A549 (cell line): ENCODE data around the gene PPFIA2.

ENCODE experiments used
- BCL3 ChIP-seq: fragments of >200 bp; sonication (Bioruptor Twin); formaldehyde crosslinking; IDR thresholded peaks from 3 replicates; pipeline ENCODE4 v1.6.1; 2016
- BHLHE40 ChIP-seq: IDR thresholded peaks from 2 replicates; pipeline ENCODE4 v1.6.1; 2012; ENCODE audit warnings: low read depth, low read length, inconsistent platforms
- CEBPB ChIP-seq, 2 experiments: fragments of >200 bp in 1 of 2; sonication (Bioruptor Twin) in 1 of 2; formaldehyde crosslinking in 1 of 2; IDR thresholded peaks; 2 replicates each; pipeline ENCODE4 v1.6.1; 2012 to 2016
- CHD2 ChIP-seq: fragments of 150-350 bp; IDR thresholded peaks from 2 replicates; pipeline ENCODE4 v1.6.1; 2014; ENCODE audit warnings: low read length; ENCODE audit not compliant: partially characterized antibody
- EP300 ChIP-seq, 2 experiments: fragments of >200 bp; sonication (Bioruptor Twin); formaldehyde crosslinking; IDR thresholded peaks; 2 replicates in 1 of 2; 3 replicates in 1 of 2; pipeline ENCODE4 v1.6.1; 2016 to 2017
- FOSB ChIP-seq: fragments of 250-450 bp; sonication (Bioruptor Pico); IDR thresholded peaks from 2 replicates; pipeline ENCODE4 v1.5.0; 2020; ENCODE audit warnings: mild to moderate bottlenecking, moderate library complexity
- PHF8 ChIP-seq: fragments of 200-600 bp; sonication (generic); IDR thresholded peaks from 2 replicates; pipeline ENCODE4 v1.6.1; 2016; ENCODE audit warnings: low read depth, mild to moderate bottlenecking, antibody characterized with exemption, moderate library complexity, borderline replicate concordance
- POLR2A ChIP-seq: IDR thresholded peaks from 2 replicates; pipeline ENCODE4 v1.6.1; 2012; ENCODE audit warnings: mild to moderate bottlenecking, low read length
- REST ChIP-seq: fragments of 200-600 bp; sonication (generic); IDR thresholded peaks from 2 replicates; pipeline ENCODE4 v1.6.1; 2016; ENCODE audit warnings: antibody characterized with exemption, mild to moderate bottlenecking, moderate library complexity
- ZC3H11A ChIP-seq: fragments of 450-650 bp; IDR thresholded peaks from 2 replicates; pipeline ENCODE4 v1.6.1; 2014; ENCODE audit warnings: antibody characterized with exemption, mild to moderate bottlenecking
- ZFP36 ChIP-seq: fragments of 450-650 bp; IDR thresholded peaks from 2 replicates; pipeline ENCODE4 v1.6.1; 2014; ENCODE audit warnings: borderline replicate concordance; ENCODE audit not compliant: partially characterized antibody
- TF ChIP-seq, protein P1 (sequence below): fragments of >200 bp; sonication (Bioruptor Twin); formaldehyde crosslinking; IDR thresholded peaks from 3 replicates; pipeline ENCODE4 v1.5.1; 2016
- TF ChIP-seq, protein P2 (sequence below): IDR thresholded peaks from 2 replicates; pipeline ENCODE4 v1.6.1; 2012

DNA sequence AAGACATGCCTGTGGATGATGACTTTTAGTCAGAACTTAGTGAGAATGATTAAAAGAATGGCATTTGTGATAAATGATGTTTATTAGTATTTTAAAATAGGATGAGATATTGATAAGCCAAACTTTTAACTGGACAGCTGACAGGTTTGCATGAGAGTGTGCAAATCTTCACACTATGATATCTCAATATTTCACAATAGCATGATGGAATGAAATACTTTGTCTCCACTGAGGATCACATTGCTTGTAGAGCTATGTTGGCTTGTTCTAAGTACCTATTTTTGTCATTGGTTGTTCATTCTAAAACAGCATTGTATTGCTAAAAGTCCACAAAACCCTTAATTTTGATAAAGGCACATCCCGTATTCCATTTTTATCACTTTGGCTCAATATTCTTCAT lies 359.1 kb downstream of the PPFIA2 start:
- no peak for TF ChIP-seq BCL3
- TF ChIP-seq, protein P1, sequence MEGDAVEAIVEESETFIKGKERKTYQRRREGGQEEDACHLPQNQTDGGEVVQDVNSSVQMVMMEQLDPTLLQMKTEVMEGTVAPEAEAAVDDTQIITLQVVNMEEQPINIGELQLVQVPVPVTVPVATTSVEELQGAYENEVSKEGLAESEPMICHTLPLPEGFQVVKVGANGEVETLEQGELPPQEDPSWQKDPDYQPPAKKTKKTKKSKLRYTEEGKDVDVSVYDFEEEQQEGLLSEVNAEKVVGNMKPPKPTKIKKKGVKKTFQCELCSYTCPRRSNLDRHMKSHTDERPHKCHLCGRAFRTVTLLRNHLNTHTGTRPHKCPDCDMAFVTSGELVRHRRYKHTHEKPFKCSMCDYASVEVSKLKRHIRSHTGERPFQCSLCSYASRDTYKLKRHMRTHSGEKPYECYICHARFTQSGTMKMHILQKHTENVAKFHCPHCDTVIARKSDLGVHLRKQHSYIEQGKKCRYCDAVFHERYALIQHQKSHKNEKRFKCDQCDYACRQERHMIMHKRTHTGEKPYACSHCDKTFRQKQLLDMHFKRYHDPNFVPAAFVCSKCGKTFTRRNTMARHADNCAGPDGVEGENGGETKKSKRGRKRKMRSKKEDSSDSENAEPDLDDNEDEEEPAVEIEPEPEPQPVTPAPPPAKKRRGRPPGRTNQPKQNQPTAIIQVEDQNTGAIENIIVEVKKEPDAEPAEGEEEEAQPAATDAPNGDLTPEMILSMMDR = no peak
- no peak for TF ChIP-seq CEBPB (IDR thresholded peaks at IDR 0.05)
- no peak for TF ChIP-seq REST
- no peak for TF ChIP-seq ZC3H11A
- TF ChIP-seq, protein P2, sequence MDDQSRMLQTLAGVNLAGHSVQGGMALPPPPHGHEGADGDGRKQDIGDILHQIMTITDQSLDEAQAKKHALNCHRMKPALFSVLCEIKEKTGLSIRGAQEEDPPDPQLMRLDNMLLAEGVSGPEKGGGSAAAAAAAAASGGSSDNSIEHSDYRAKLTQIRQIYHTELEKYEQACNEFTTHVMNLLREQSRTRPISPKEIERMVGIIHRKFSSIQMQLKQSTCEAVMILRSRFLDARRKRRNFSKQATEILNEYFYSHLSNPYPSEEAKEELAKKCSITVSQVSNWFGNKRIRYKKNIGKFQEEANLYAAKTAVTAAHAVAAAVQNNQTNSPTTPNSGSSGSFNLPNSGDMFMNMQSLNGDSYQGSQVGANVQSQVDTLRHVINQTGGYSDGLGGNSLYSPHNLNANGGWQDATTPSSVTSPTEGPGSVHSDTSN = no peak
- TF ChIP-seq EP300 (IDR thresholded peaks at IDR 0.05) = no peak
- TF ChIP-seq PHF8 = no peak
- TF ChIP-seq BHLHE40 = no peak
- no peak for TF ChIP-seq ZFP36
- TF ChIP-seq FOSB (CRISPR knock-in tag) = no peak
- no peak for TF ChIP-seq POLR2A
- TF ChIP-seq CHD2 = no peak
